GM18498 (cell line): ENCODE data around the gene EPHB6.

Experiments used
- ATAC-seq: cut with Tn5 transposase; IDR thresholded peaks from one replicate; pipeline ENCODE4 v1.9.1; 2021; ENCODE audit warnings: mild to moderate bottlenecking, moderate library complexity; ENCODE audit not compliant: unreplicated experiment

EPHB6 gene

DNA sequence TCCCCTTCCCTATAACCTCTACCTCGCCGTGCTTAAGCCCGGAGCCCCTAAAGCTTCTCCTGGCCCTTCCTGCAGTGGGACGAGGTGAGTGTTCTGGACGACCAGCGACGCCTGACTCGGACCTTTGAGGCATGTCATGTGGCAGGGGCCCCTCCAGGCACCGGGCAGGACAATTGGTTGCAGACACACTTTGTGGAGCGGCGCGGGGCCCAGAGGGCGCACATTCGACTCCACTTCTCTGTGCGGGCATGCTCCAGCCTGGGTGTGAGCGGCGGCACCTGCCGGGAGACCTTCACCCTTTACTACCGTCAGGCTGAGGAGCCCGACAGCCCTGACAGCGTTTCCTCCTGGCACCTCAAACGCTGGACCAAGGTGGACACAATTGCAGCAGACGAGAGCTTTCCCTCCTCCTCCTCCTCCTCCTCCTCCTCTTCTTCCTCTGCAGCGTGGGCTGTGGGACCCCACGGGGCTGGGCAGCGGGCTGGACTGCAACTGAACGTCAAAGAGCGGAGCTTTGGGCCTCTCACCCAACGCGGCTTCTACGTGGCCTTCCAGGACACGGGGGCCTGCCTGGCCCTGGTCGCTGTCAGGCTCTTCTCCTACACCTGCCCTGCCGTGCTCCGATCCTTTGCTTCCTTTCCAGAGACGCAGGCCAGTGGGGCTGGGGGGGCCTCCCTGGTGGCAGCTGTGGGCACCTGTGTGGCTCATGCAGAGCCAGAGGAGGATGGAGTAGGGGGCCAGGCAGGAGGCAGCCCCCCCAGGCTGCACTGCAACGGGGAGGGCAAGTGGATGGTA is 9.2 kb downstream of the EPHB6 start:
- ATAC-seq, result no peak

DNA sequence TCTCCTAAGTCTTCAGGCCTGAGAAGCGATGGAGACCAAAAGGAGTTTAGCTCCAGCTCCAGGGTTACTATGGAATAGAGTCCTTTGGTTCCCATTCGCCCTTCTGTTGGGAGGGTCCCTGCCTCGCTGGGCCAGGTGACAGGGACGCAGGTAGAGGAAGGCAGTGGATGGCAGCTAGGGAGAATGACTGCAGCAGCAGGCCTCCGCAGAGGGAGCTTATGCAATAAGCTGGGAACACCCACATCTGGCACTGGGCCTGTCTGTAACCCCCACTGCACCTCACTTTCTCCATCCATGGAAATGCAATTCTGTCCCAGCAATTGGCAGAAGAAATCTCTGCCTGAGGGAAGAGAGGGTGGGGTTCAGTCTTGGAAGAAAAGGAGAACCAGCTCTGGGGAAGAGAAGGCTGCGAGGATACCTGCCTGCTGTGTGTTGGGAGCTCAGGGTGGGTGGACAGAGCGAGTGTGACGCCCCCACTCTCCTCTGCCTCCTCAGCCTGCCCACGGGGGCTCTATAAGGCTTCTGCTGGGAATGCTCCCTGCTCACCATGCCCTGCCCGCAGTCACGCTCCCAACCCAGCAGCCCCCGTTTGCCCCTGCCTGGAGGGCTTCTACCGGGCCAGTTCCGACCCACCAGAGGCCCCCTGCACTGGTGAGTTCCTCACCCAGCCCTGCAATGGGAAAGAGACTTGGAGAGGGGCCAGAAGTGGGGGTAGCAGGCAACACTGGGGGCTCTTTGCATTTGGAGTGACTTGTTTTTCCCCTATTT is 10.3 kb downstream of the EPHB6 start:
- ATAC-seq, result no peak

DNA sequence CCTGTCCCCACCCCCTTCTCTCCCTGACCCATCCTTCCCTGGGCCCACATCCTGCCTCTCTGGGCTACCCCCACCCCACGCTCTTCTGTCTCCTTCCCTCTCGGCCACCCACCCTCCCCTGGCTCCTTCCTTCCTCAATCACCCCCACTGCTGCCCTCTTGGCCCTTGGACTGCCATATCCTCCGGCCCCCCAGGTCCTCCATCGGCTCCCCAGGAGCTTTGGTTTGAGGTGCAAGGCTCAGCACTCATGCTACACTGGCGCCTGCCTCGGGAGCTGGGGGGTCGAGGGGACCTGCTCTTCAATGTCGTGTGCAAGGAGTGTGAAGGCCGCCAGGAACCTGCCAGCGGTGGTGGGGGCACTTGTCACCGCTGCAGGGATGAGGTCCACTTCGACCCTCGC is 10.9 kb downstream of the EPHB6 start:
- no peak for ATAC-seq

DNA sequence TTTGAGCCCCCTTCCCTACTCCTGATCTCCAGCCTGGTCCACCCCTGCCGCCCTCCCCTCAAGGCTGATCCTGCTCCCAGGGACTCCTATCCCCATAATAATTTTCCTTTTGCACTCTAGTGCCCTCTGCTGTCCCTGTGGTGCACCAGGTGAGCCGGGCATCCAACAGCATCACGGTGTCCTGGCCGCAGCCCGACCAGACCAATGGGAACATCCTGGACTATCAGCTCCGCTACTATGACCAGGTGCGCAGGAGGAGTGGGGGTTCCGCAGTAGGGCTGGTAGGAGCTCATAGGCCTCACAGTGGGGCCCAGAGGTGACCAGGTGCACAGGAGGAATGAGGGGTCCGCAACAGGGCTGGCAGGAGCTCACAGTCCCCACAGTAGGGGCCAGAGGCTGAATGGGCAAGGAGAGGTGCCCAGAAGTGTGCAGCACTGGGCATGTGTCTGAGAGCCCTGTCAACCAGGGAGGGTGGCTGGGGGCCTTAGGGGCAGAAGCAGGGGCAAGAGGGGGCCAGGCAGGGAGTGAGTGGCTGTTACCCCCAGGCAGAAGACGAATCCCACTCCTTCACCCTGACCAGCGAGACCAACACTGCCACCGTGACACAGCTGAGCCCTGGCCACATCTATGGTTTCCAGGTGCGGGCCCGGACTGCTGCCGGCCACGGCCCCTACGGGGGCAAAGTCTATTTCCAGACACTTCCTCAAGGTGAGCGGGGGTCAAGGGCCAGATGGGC is 11.7 kb downstream of the EPHB6 start:
- ATAC-seq, result no peak

DNA sequence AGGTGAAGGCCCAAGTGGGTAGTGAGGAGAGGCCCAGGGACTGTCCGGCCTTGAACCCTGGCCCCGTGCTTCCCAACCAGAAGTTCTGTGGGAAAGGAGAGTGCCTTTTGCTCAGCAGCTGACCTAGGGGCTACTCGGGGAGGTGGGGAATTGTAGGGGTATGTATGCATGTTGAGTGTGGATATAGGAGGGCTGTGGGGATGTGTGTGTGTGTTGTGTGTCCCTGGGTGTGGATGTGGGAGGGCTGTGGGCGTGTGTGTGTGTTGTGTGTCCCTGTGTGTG is 12.2 kb downstream of the EPHB6 start:
- ATAC-seq, result no peak

DNA sequence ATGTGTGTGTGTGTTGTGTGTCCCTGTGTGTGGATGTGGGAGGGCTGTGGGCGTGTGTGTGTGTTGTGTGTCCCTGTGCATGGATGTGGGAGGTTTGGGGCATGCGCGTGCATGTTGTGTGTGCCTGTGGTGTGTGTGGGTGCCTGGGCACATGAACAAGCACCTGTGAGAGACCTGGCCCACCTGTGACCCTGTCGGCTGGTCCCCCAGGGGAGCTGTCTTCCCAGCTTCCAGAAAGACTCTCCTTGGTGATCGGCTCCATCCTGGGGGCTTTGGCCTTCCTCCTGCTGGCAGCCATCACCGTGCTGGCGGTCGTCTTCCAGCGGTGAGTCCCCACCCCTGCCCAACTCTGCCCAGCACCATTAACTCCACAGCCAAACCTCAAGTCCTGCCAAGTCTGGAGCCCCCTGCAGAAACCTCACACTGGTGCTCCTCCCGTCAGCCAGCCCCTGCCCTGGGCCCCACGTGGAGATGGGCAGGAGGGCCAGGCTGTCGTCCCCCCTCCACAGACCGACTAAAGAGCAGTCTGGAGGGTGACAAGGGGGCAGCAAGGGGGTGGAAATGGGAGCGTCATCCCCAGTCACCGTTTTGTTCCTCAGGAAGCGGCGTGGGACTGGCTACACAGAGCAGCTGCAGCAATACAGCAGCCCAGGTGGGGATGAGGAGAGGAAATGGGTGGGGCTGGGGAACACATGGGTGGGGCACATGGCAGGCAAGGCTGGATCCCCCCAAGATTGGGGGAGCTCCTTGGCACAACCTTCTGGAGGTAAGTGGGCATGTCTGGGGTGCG is 12.7 kb downstream of the EPHB6 start:
- ATAC-seq, result no peak

DNA sequence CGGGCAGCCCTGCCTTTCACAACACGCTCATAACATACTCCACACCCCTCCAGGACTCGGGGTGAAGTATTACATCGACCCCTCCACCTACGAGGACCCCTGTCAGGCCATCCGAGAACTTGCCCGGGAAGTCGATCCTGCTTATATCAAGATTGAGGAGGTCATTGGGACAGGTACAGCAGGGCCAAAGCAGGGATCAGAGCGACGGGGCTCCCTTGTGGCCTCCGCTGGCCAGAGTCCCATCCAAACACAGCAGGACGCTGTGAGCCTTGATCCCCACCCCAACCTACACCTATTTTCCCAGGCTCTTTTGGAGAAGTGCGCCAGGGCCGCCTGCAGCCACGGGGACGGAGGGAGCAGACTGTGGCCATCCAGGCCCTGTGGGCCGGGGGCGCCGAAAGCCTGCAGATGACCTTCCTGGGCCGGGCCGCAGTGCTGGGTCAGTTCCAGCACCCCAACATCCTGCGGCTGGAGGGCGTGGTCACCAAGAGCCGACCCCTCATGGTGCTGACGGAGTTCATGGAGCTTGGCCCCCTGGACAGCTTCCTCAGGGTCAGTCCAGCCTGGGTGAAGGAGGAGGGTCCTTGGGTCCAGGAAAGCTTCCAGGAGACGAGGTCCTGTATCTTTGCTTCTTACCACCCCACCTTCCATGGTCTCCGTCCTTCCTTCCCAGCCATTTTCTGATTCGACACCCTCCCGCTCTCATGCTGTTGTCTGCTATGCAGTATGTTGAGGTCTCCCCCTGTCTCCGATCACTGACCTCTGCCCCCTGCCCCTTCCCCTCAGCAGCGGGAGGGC is 13.5 kb downstream of the EPHB6 start:
- ATAC-seq, result no peak

DNA sequence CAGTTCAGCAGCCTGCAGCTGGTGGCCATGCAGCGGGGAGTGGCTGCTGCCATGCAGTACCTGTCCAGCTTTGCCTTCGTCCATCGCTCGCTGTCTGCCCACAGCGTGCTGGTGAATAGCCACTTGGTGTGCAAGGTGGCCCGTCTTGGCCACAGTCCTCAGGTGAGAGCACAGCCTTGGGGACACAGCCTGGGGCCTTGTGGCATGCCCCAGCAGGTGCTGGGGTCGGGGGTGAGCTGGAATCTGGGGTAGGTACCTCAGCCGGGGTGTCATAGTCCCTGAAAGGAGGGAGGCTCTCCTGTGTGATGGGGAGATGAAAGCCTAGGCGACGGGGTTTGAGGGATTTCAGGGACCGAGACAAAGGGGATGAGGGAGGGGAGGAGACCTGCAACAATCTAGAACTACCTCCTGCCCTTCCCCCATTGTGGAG is 14.1 kb downstream of the EPHB6 start:
- ATAC-seq, result no peak

DNA sequence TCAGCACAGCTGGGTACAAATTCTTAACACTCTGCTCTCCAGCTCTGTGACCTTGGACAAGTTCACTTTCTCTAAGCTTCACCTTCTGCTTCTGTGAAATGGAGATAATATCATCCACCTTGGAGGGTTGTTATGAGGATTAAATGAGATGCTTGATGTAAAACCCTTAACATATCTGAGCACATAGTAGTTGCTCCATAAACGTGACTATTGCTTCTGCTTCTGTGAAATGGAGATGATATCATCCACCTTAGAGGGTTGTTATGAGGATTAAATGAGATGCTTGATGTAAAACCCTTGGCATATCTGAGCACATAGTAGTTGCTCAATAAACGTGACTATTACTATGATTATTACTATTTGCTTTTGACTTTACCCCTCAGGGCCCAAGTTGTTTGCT is 14.6 kb downstream of the EPHB6 start:
- no peak for ATAC-seq

DNA sequence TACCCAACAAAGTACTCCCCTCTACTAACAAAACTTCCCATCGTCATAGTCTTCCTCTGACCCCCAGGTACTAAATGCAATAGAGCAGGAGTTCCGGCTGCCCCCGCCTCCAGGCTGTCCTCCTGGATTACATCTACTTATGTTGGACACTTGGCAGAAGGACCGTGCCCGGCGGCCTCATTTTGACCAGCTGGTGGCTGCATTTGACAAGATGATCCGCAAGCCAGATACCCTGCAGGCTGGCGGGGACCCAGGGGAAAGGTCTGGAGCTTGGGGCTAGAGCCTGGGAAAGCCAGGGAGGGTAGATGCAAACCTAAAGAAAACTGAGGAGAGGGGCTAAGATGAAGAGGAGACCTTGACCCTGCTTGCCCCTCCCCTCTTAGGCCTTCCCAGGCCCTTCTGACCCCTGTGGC is 15.3 kb downstream of the EPHB6 start:
- ATAC-seq, result no peak

DNA sequence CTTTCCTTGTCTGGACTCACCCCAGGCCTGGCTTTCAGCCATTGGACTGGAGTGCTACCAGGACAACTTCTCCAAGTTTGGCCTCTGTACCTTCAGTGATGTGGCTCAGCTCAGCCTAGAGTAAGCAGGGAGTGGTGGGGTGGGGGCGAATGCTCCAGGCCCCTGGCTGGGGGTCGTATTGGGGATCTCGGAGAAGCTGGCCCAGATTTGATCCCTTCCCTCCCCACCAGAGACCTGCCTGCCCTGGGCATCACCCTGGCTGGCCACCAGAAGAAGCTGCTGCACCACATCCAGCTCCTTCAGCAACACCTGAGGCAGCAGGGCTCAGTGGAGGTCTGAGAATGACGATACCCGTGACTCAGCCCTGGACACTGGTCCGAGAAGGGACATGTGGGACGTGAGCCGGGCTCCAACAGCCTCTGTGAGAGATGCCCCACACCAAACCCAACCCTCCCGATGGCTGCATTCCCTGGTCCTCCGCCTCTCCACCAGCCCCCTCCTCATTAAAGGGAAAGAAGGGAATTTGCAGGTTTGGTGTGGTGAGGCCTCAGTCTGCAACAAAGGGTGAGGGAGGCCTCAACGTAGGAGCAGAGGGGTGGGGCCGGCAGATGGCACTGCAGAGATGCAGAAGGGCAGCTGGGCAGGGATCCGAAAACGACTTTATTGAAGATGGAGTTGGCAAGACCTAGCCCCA is 15.8 kb downstream of the EPHB6 start:
- no peak for ATAC-seq

DNA sequence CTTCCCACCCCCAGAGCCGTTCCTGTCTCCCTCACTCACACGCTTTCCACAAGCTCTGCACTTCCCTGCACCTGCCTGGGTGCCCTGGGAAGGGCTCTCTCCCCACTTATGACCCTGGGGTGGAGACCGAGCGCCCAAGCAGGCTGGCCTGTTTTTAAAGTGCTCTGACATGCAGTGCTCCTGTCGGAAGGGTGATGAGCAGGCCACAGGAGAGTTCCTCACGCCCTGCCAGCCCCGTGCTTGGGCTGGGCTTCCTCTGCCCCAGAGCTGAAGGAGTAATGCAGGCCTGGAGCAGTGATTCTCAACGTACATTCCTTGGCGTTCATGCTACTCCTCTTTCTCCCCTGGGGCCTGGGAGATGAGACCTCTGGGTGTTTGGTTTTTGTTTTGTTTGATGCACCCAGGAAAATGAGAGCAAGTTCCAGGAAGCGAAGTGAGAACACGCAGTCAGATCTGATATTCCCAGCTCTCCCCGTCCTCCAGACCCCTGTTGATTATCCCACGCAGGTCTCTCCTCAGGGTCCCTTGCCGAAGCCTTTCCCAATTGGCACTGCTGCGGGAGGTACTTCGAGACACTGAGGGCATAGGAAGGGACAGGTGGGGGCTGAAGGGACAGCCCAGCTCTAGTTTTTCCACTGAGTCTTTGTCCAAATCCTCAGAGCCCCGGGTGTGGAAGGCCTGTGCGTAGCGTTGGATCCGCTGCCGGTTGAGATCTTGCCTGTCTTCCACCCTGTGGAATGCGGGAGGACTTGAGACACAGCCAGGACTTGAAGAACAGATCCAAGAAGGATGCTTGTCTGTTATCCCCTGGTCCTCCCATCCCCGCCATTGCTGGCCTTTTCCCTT is 16.6 kb downstream of the EPHB6 start:
- no peak for ATAC-seq

DNA sequence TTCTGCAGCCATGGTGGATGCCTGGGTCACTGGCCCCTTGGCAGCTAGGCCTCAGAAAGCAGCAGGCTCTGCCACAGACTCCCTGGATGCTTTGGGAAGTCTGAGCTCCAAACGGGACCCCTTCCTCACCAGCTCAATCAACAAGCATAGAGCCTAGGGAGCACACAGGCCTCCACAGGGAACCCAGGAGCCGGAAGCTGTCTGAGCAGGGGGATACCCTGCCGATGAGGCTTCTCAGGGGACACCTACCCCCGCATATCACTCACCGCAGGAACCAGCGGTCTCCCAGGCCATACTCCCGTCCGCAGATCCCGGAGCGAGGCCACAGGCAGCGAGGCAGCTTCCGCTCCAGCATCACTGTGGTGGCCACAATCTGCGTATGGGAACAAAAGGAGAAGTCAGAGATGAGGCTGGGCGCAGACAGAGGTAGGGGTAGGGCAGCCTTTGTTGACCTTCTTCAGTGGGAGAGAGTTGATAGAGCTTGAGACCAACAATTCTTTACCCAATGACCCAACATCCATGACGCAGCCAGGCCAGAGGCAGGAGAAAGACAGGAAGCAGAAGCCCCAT is 17.3 kb downstream of the EPHB6 start:
- no peak for ATAC-seq

DNA sequence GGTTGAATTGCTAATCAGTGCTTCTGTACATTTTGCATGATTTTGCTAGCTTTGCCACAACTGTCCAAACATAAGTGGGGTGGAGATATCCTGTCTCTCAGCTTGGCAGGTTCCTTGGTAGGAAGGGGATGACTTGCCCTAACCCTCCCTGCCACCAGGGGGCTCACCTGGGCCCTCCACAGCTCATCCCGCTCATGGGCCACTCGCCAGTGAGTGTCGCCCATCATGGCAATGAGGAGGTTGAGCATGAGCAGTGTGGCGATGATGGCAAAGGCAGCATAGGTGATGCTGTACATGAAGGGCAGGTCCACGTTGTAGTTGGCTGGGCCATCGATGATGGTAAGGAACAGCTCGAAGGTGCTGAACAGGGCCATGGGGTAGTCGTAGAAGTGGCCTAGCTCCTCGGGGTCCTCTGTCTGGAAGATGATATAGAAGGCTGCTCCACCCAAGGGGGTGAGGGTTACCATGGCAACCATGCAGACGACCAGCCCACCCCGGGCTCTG is 18.5 kb downstream of the EPHB6 start:
- ATAC-seq, result peak; percentile 71

DNA sequence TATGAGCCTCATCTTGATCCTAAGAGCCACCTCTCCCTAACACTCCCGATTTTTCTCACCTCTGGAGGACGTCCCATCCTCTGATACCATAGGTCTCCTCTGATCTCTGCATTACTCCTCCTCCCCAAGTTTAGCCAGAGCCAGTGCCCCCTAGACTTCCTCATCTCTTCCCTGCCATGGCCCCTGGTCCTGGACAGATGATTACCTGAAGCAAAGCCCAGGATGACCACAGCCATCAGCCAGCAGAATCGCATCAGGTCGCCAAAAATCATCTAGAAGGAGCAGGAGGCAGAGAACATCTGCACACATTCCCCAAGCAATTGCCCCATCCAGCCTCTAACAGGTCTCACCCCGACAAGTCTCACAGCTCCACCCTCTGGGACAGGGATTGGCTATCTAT is 19.0 kb downstream of the EPHB6 start:
- no peak for ATAC-seq

DNA sequence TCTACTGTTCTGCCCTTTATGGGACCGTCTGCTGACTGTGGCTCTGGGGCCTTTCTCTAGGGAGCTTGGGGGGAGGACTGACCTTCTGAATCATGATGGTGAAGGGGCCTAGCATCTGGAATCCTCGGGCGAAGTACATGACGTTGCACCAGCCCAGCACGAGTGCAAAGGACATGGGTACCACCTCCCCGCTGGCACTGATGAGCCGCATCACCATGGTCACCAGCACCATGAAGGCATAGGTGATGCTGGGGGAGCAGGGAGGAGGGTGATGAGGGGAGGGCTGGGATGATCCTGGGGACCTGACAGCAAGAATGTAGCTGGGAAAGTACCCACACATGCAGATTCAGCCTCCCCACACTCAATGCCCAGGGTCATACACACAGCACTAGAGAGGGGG is 19.5 kb downstream of the EPHB6 start:
- no peak for ATAC-seq

DNA sequence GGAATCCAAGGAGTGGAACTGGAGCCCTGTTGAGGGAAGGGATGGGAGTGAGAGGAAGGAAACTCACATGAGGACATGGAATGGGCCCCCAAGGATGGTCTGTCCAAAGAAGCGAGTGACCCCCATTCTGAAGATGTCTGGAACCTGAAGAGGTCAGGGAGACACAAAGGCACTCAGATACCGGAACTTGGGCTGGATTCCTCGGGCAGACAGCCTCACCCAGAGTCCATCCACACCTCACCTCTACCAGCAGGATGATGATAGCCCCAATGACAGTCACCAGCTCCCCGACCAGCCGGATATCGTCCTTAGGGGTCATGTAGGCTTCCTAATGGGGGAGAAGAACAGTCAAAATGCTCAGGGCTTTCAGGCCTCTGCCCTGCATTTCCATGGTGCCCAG is 20.0 kb downstream of the EPHB6 start:
- ATAC-seq, result no peak

DNA sequence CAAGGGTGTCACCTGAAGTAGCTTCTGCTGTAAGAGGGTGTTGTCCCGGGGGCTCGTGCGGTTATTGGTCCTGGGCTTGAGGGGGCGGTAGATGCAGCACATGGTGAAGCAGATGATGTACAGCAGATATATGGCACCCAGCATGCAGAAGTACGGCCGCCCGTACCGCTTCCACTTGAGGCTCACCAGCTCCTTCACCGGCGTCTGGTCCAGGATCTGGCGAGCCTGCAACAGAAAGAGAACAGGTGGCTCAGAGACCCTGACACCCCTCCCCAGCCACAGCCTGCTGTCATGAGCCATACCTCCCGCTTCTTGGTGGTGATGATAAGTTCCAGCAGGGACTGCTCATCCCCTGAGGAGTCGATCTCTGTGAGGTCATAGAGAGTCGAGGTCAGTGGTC is 20.6 kb downstream of the EPHB6 start:
- no peak for ATAC-seq
